HFFc6 (cell line): ENCODE measurements around the gene HIBADH. TPM values are rescaled to one million over a fixed set of nuclear protein-coding genes. Genes with fewer than 3 reads are reported as not detected.

Experiments used
- DNase-seq: peaks from one replicate; pipeline ENCODE4 v3.0.0-alpha.2; 2018
- H3K27ac Mint-ChIP-seq: 2 replicates; pipeline ENCODE4 v1.8.0; 2020; ENCODE audit warnings: mild to moderate bottlenecking, mixed read lengths
- H3K27me3 Mint-ChIP-seq: 2 replicates; pipeline ENCODE4 v1.8.0; 2021; ENCODE audit warnings: mild to moderate bottlenecking, moderate library complexity, mixed read lengths; ENCODE audit not compliant: insufficient read depth
- H3K36me3 Mint-ChIP-seq: 2 replicates; pipeline ENCODE4 v1.8.0; 2021; ENCODE audit warnings: low read depth, mixed read lengths
- H3K4me1 Mint-ChIP-seq: 2 replicates; pipeline ENCODE4 v1.8.0; 2020; ENCODE audit warnings: low read depth, mixed read lengths
- H3K4me3 Mint-ChIP-seq: 2 replicates; pipeline ENCODE4 v1.8.0; 2020; ENCODE audit warnings: mild to moderate bottlenecking, moderate library complexity, mixed read lengths
- H3K9me3 Mint-ChIP-seq: 2 replicates; pipeline ENCODE4 v1.8.0; 2020; ENCODE audit warnings: mild to moderate bottlenecking, mixed read lengths
- CTCF ChIP-seq: fragments of 200-600 bp; sonication (generic); IDR thresholded peaks from 2 replicates; pipeline ENCODE4 v1.5.0; 2021; ENCODE audit warnings: antibody characterized with exemption, mild to moderate bottlenecking
- total RNA-seq, 6 experiments: library from RNA; stranded (reverse); fragmentation: NEBNext Ultra II Directional; extraction: Animal tissue kit (Norgen Biotek cat#: 25700); gene quantifications; 2 replicates in 1 of 6; 3 replicates in 5 of 6; pipeline ENCODE4 v1.2.3, GENCODE V29; 2021

The HIBADH gene
- total RNA-seq, 6 experiments from 2014 or later = 43.6 to 55.6 (median 47.3) TPM

GRCh38 chr7:27549606-27550005, 113.1 kb downstream of the HIBADH start:
- no peak overlapping the region for H3K4me3 Mint-ChIP-seq
- no peak for TF ChIP-seq CTCF
- H3K27ac Mint-ChIP-seq = no peak overlapping the region
- H3K36me3 Mint-ChIP-seq = 0 out of 2 replicates have a peak, but pooled peaks cover 7% of the 10 kb centered on the region
- H3K4me1 Mint-ChIP-seq = peaks cover 12% of the 10 kb centered on the region
- no peak for DNase-seq
- no peaks in the 10 kb centered on the region for H3K27me3 Mint-ChIP-seq
- no peaks in the 10 kb centered on the region for H3K9me3 Mint-ChIP-seq

- no peak for DNase-seq
- H3K27me3 Mint-ChIP-seq = no peaks in the 10 kb centered on the region
- peaks cover 12% of the 10 kb centered on the region for H3K4me1 Mint-ChIP-seq
- TF ChIP-seq CTCF = no peak
- H3K36me3 Mint-ChIP-seq = 0 out of 2 replicates have a peak, but pooled peaks cover 7% of the 10 kb centered on the region
- H3K4me3 Mint-ChIP-seq = no peak overlapping the region
- H3K9me3 Mint-ChIP-seq = no peaks in the 10 kb centered on the region
- H3K27ac Mint-ChIP-seq = no peak overlapping the region
Observed at GRCh38 chr7:27548304-27548703, 114.4 kb downstream of the HIBADH start.

- peak overlapping the region; percentile 58; the same call in 1 of the 2 replicates for H3K27ac Mint-ChIP-seq
- H3K4me1 Mint-ChIP-seq = peaks cover 12% of the 10 kb centered on the region
- no peaks in the 10 kb centered on the region for H3K9me3 Mint-ChIP-seq
- no peak for TF ChIP-seq CTCF
- peak; percentile 37 for DNase-seq
- peaks cover 7% of the 10 kb centered on the region; the same call in 1 of the 2 replicates for H3K36me3 Mint-ChIP-seq
- H3K4me3 Mint-ChIP-seq = no peak overlapping the region
- no peaks in the 10 kb centered on the region for H3K27me3 Mint-ChIP-seq
Observed at GRCh38 chr7:27547401-27547800, 115.3 kb downstream of the HIBADH start.

GRCh38 chr7:27546610-27547009, 116.1 kb downstream of the HIBADH start:
- Mint-ChIP-seq H3K4me3 (no peak overlapping the region), H3K27me3 (no peaks in the 10 kb centered on the region), H3K36me3 (peaks cover 9% of the 10 kb centered on the region), H3K4me1 (peaks cover 12% of the 10 kb centered on the region), H3K9me3 (no peaks in the 10 kb centered on the region), H3K27ac (no peak overlapping the region)
- TF ChIP-seq CTCF = no peak
- no peak for DNase-seq

GRCh38 chr7:27535795-27536194, 126.9 kb downstream of the HIBADH start:
- no peak overlapping the region for H3K27ac Mint-ChIP-seq
- H3K27me3 Mint-ChIP-seq = no peaks in the 10 kb centered on the region
- no peak for TF ChIP-seq CTCF
- H3K4me3 Mint-ChIP-seq = no peak overlapping the region
- no peak for DNase-seq
- H3K36me3 Mint-ChIP-seq = peaks cover 11% of the 10 kb centered on the region
- peaks cover 10% of the 10 kb centered on the region for H3K4me1 Mint-ChIP-seq
- H3K9me3 Mint-ChIP-seq = no peaks in the 10 kb centered on the region

- Mint-ChIP-seq H3K9me3 (no peaks in the 10 kb centered on the region), H3K27me3 (no peaks in the 10 kb centered on the region), H3K36me3 (peaks cover 10% of the 10 kb centered on the region), H3K4me3 (no peak overlapping the region), H3K4me1 (peaks cover 10% of the 10 kb centered on the region), H3K27ac (no peak overlapping the region)
- no peak for TF ChIP-seq CTCF
- DNase-seq = no peak
Observed at GRCh38 chr7:27533652-27534081, 129.0 kb downstream of the HIBADH start.
